Measurements from ENCODE around the gene PRSS3.
"Not testable (repeated sequence)": the region's sequence is repeated elsewhere in the genome, so short reads cannot be mapped to it uniquely, and the experiment has no call there.

Gene PRSS3

GRCh38 chr9:33795281-33795680 is at the start of gene PRSS3:
PRSS3 (plus strand) TSS chr9:33795561; CDS start chr9:33795574, 13 bp downstream.
- no peak for DNase-seq

- DNase-seq: no peak
Measured at GRCh38 chr9:33748633-33749304, 46.6 kb upstream of the PRSS3 start.

- DNase-seq: not testable (repeated sequence)
Measured at GRCh38 chr9:33749305-33749654, 46.1 kb upstream of the PRSS3 start.

- no peak for DNase-seq
Measured at GRCh38 chr9:33750307-33750838, 45.0 kb upstream of the PRSS3 start.

GRCh38 chr9:33750839-33751339 is 44.5 kb upstream of the PRSS3 start:
- no peak for DNase-seq

- DNase-seq: no peak
Measured at GRCh38 chr9:33751536-33752129, 43.7 kb upstream of the PRSS3 start.

- DNase-seq: no peak
Measured at GRCh38 chr9:33752130-33752637, 43.2 kb upstream of the PRSS3 start.

GRCh38 chr9:33752789-33753188 is 42.6 kb upstream of the PRSS3 start:
- DNase-seq: not testable (repeated sequence)

GRCh38 chr9:33759648-33760047 is 35.7 kb upstream of the PRSS3 start:
- DNase-seq: not testable (repeated sequence)

GRCh38 chr9:33762343-33762742 is 33.0 kb upstream of the PRSS3 start:
- no peak for DNase-seq

- not testable (repeated sequence) for DNase-seq
Measured at GRCh38 chr9:33763709-33764108, 31.7 kb upstream of the PRSS3 start.

- no peak for DNase-seq
Measured at GRCh38 chr9:33765411-33765810, 29.9 kb upstream of the PRSS3 start.

GRCh38 chr9:33770156-33770880 is 25.0 kb upstream of the PRSS3 start:
- DNase-seq: not testable (repeated sequence)

- DNase-seq: not testable (repeated sequence)
Measured at GRCh38 chr9:33773135-33773534, 22.2 kb upstream of the PRSS3 start.

- not testable (repeated sequence) for DNase-seq
Measured at GRCh38 chr9:33774074-33774659, 21.2 kb upstream of the PRSS3 start.

GRCh38 chr9:33776578-33776977 is 18.8 kb upstream of the PRSS3 start:
- no peak for DNase-seq

- peak; percentile 1 to 41 for DNase-seq
Measured at GRCh38 chr9:33778700-33779351, 16.5 kb upstream of the PRSS3 start.

- no peak for DNase-seq
Measured at GRCh38 chr9:33780276-33780675, 15.1 kb upstream of the PRSS3 start.

- DNase-seq: no peak
Measured at GRCh38 chr9:33781736-33782135, 13.6 kb upstream of the PRSS3 start.

- DNase-seq: no peak
Measured at GRCh38 chr9:33782395-33783152, 12.8 kb upstream of the PRSS3 start.

- no peak for DNase-seq
Measured at GRCh38 chr9:33785914-33786313, 9.4 kb upstream of the PRSS3 start.

- no peak for DNase-seq
Measured at GRCh38 chr9:33786681-33787080, 8.7 kb upstream of the PRSS3 start.

Measured in hippocampal formation (tissue), 2 donors.